Gastrocnemius medialis (tissue), 4 donors: Measurements from ENCODE around the gene SNX10.

Experiments used
- POLR2A ChIP-seq, 2 donors: fragments of 450-650 bp; IDR thresholded peaks; one replicate each; pipeline ENCODE4 v1.6.1; 2017; ENCODE audit warnings: antibody characterized with exemption in 2 of 2, mild to moderate bottlenecking in 2 of 2, moderate library complexity in 2 of 2
- TF ChIP-seq, protein P1 (sequence below), 5 experiments: fragments of 450-650 bp in 3 of 5; fragments of 200-600 bp in 2 of 5; sonication (generic) in 2 of 5; IDR thresholded peaks in 4 of 5; conservative IDR thresholded peaks in 1 of 5; 1 replicate in 4 of 5; 2 replicates in 1 of 5; pipeline ENCODE4 v1.5.1; 2016 to 2019; ENCODE audit warnings: antibody characterized with exemption in 5 of 5, mild to moderate bottlenecking in 3 of 5, moderate library complexity in 3 of 5

DNA sequence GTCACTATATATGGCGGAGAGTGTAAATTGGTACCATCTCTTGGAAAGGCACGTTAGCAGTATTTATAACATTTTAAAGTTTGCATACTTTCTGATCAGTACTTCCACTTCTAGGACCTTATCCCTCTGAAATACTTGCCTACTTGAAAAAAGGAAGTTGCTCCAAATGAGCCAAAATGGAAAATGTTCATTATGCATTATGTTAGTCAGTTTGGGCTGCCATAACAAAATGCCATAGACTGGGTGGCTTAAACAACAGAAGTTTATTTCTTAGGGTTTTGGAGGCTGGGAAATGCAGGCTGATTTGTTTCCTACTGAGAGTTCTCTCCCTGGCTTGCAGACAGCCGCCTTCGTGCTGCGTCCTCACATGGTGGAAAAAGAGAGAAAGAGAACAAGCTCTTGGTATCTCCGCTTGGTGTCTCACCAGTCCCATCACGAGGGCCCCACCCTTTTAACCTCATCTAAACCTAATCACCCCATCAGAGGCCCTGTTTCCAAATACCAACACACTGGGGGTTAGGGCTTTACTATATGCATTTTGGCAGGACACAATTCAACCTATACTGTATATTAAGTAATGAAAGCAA, 6.9 kb downstream of the SNX10 start:
- TF ChIP-seq, protein P1, sequence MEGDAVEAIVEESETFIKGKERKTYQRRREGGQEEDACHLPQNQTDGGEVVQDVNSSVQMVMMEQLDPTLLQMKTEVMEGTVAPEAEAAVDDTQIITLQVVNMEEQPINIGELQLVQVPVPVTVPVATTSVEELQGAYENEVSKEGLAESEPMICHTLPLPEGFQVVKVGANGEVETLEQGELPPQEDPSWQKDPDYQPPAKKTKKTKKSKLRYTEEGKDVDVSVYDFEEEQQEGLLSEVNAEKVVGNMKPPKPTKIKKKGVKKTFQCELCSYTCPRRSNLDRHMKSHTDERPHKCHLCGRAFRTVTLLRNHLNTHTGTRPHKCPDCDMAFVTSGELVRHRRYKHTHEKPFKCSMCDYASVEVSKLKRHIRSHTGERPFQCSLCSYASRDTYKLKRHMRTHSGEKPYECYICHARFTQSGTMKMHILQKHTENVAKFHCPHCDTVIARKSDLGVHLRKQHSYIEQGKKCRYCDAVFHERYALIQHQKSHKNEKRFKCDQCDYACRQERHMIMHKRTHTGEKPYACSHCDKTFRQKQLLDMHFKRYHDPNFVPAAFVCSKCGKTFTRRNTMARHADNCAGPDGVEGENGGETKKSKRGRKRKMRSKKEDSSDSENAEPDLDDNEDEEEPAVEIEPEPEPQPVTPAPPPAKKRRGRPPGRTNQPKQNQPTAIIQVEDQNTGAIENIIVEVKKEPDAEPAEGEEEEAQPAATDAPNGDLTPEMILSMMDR (IDR thresholded peaks at IDR 0.05 in 4 of 5, conservative IDR thresholded peaks at IDR 0.05 in 1 of 5), result no peak
- no peak for TF ChIP-seq POLR2A (IDR thresholded peaks at IDR 0.05)
